Body of pancreas (tissue), 4 donors: ENCODE results near the gene GPA33.

ENCODE experiments used
- CTCF ChIP-seq, 7 experiments: fragments of 450-650 bp in 4 of 7; fragments of 200-600 bp in 3 of 7; sonication (generic) in 3 of 7; IDR thresholded peaks; one replicate each; pipeline ENCODE4 v1.5.1; 2016 to 2019; ENCODE audit warnings: antibody characterized with exemption in 7 of 7
- POLR2A ChIP-seq, 3 donors: fragments of 450-650 bp; IDR thresholded peaks; one replicate each; pipeline ENCODE4 v1.6.1; 2016; ENCODE audit warnings: antibody characterized with exemption in 3 of 3, mild to moderate bottlenecking in 2 of 3

GRCh38 chr1:167061073-167061464, 29.1 kb downstream of the GPA33 start:
- no peak for TF ChIP-seq CTCF (IDR thresholded peaks at IDR 0.05)
- TF ChIP-seq POLR2A (IDR thresholded peaks at IDR 0.05), result no peak
